Tibial artery (tissue), 4 donors: ENCODE data around the gene ZNF208.

ENCODE experiments used
- DNase-seq, 2 donors: peaks; one replicate each; pipeline ENCODE4 v3.0.0-alpha.2; 2019
- H3K27ac ChIP-seq, 2 donors: fragments of 200-600 bp; sonication (generic) in 1 of 2; 1 replicate in 1 of 2; 2 replicates in 1 of 2; pipeline ENCODE4 v1.5.1; 2018 to 2019; ENCODE audit warnings: mild to moderate bottlenecking in 1 of 2
- H3K27me3 ChIP-seq, 2 donors: fragments of 200-600 bp; sonication (generic) in 1 of 2; one replicate each; pipeline versions ENCODE4 v1.5.1 to v1.6.0; 2016 to 2019
- H3K36me3 ChIP-seq, 3 donors: fragments of 200-600 bp; sonication (generic) in 2 of 3; one replicate each; pipeline ENCODE4 v1.5.1; 2016 to 2019; ENCODE audit warnings: mild to moderate bottlenecking in 2 of 3
- H3K4me1 ChIP-seq, 4 donors: fragments of 200-600 bp; sonication (generic) in 2 of 4; 1 replicate in 3 of 4; 2 replicates in 1 of 4; pipeline ENCODE4 v1.5.1; 2016 to 2019
- H3K4me3 ChIP-seq, 2 donors: fragments of 200-600 bp; sonication (generic) in 1 of 2; 1 replicate in 1 of 2; 2 replicates in 1 of 2; pipeline ENCODE4 v1.5.1; 2018 to 2019; ENCODE audit warnings: mild to moderate bottlenecking in 2 of 2
- H3K9me3 ChIP-seq, 3 donors: fragments of 200-600 bp; sonication (generic) in 1 of 3; one replicate each; pipeline ENCODE4 v1.5.1; 2016 to 2019
- intact Hi-C: fragments of 100-400 bp; cut with DNase I; formaldehyde crosslinking; loops from one replicate; pipeline ENCODE4 v1.15.0; 2023; ENCODE audit warnings: low total_unique reads
- TF ChIP-seq, protein P1 (sequence below), 2 experiments: fragments of 200-600 bp in 1 of 2; fragments of 450-650 bp in 1 of 2; IDR thresholded peaks; one replicate each; pipeline ENCODE4 v1.5.1; 2017 to 2019; ENCODE audit warnings: antibody characterized with exemption in 2 of 2, mild to moderate bottlenecking in 1 of 2, moderate library complexity in 1 of 2

The ZNF208 gene

DNA sequence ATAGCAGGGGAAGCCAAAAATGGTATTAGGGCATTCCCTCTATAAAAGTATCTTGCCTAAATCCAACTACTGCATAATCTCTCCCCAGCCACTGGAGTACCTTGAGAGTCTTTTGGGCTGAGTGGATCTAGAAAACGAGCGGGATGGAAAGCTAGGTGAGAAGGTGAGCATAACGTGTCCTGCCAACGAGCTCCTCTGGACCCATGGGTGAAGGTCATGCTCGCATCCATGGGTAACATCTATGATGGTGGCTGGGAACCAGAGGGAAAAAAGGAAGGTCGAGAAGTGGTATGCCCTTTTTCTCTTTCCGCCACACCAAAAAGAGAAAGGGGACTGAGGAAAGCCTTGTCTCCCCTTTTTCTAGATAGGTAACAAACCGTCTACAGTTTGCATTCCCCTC is 63.0 kb downstream of the ZNF208 start:
- Histone ChIP-seq H3K36me3 (no peaks in the 10 kb centered on the region), H3K4me3 (no peak overlapping the region), H3K27ac (no peak overlapping the region), H3K9me3 (peaks cover 6 to 73% (median 69%) of the 10 kb centered on the region in 3 donors), H3K27me3 (no peaks in the 10 kb centered on the region), H3K4me1 (no peaks in the 10 kb centered on the region)
- intact Hi-C loops = no loop called here
- DNase-seq = no peak
- TF ChIP-seq, protein P1, sequence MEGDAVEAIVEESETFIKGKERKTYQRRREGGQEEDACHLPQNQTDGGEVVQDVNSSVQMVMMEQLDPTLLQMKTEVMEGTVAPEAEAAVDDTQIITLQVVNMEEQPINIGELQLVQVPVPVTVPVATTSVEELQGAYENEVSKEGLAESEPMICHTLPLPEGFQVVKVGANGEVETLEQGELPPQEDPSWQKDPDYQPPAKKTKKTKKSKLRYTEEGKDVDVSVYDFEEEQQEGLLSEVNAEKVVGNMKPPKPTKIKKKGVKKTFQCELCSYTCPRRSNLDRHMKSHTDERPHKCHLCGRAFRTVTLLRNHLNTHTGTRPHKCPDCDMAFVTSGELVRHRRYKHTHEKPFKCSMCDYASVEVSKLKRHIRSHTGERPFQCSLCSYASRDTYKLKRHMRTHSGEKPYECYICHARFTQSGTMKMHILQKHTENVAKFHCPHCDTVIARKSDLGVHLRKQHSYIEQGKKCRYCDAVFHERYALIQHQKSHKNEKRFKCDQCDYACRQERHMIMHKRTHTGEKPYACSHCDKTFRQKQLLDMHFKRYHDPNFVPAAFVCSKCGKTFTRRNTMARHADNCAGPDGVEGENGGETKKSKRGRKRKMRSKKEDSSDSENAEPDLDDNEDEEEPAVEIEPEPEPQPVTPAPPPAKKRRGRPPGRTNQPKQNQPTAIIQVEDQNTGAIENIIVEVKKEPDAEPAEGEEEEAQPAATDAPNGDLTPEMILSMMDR (IDR thresholded peaks at IDR 0.05) = no peak

DNA sequence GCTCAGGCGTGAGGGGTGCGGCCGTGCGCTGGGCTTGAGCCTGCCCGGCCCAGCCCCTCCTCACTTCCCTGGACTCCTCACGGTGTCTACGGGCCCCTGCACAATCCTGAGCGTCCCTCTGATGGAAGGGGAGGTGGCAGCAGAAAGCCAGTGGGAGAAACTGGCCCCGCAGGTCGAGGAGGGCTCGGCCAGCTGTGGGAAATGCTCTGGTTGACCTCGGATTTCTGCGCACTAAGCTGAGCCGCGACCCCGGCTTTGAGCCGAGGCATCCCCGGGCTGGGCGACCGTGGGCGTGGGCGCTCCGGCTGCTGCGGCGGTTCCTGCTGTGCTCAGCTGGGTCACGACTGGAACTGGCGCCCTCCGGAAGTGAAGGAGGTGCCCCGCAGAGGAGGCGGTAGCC is 70.1 kb downstream of the ZNF208 start:
- H3K36me3 ChIP-seq = no peaks in the 10 kb centered on the region
- no peaks in the 10 kb centered on the region for H3K27me3 ChIP-seq
- TF ChIP-seq, protein P1 (IDR thresholded peaks at IDR 0.05) = no peak
- intact Hi-C loops = no loop called here
- H3K9me3 ChIP-seq = peaks cover 0 to 31% (median 21%) of the 10 kb centered on the region in 3 donors
- no peak overlapping the region for H3K4me3 ChIP-seq
- H3K27ac ChIP-seq = no peak overlapping the region
- DNase-seq = no peak
- no peaks in the 10 kb centered on the region for H3K4me1 ChIP-seq

DNA sequence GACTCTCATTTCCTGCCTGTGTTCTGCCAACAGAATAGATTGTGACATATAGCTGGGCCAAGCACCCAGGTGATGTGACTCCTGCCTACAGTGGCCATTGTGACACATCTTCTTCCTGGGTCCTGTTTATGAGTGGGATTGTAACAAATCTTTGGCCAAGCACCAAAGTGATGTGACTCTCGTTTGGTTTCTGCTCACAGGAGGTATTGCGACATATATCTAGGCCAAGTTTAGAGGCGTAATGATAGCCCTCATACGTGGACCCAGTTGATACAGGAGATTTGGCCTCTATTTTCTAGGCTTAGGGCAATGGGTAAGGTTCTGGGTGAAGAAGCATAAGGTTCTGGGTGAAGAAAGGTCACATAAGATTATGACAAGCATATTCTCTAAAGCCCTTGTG is 76.2 kb downstream of the ZNF208 start:
- Histone ChIP-seq H3K36me3 (no peaks in the 10 kb centered on the region), H3K4me1 (no peaks in the 10 kb centered on the region), H3K27ac (no peak overlapping the region), H3K27me3 (no peaks in the 10 kb centered on the region), H3K9me3 (peaks cover 0 to 11% (median 0%) of the 10 kb centered on the region in 3 donors), H3K4me3 (no peak overlapping the region)
- DNase-seq = no peak
- TF ChIP-seq, protein P1 (IDR thresholded peaks at IDR 0.05) = no peak
- intact Hi-C loops = no loop called here

- no peaks in the 10 kb centered on the region for H3K36me3 ChIP-seq
- no peaks in the 10 kb centered on the region for H3K27me3 ChIP-seq
- no peaks in the 10 kb centered on the region for H3K4me1 ChIP-seq
- no peak for DNase-seq
- TF ChIP-seq, protein P1 (IDR thresholded peaks at IDR 0.05) = no peak
- peaks cover 0 to 8% (median 0%) of the 10 kb centered on the region in 3 donors for H3K9me3 ChIP-seq
- no peak overlapping the region for H3K4me3 ChIP-seq
- H3K27ac ChIP-seq = no peak overlapping the region
- intact Hi-C loops = no loop called here
Measured at GRCh38 chr19:21934131-21934530, 76.6 kb downstream of the ZNF208 start.

GRCh38 chr19:21922276-21922675 is 88.5 kb downstream of the ZNF208 start:
- H3K4me3 ChIP-seq = no peak overlapping the region
- TF ChIP-seq, protein P1 (IDR thresholded peaks at IDR 0.05) = no peak
- no peaks in the 10 kb centered on the region for H3K27me3 ChIP-seq
- H3K4me1 ChIP-seq = no peaks in the 10 kb centered on the region
- intact Hi-C loops = loop anchor here (5.0 kb wide), 1 partner anchor 250 kb away; no protein-coding TSS in a partner anchor
- no peak for DNase-seq
- no peak overlapping the region for H3K27ac ChIP-seq
- H3K36me3 ChIP-seq = no peaks in the 10 kb centered on the region
- H3K9me3 ChIP-seq = peaks cover 0 to 20% (median under 1%) of the 10 kb centered on the region in 3 donors

DNA sequence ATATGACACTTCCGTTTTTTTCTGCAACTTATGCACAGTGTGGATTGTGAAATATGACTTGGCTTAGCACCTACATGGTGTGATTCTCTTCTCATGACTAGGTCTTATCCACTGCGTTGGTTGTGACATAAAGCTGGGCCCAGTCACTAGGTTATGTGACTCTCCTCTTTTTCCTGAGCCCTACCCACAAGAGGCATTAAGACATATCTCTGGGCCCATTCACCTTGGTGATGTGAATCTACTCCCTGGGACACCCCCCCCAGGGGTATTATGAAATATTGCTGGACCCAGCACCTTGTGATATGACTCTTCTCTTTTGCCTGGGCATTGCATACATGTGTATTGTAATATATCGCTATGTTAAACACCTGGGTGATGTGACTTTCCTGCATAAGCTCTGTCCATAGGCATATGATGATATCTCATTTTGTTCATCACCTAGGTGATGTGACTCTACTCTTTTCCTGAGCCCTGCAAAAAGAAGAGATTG is 89.0 kb downstream of the ZNF208 start:
- H3K4me3 ChIP-seq = no peak overlapping the region
- TF ChIP-seq, protein P1 (IDR thresholded peaks at IDR 0.05) = no peak
- H3K27me3 ChIP-seq = no peaks in the 10 kb centered on the region
- DNase-seq = no peak
- no peaks in the 10 kb centered on the region for H3K4me1 ChIP-seq
- H3K27ac ChIP-seq = no peak overlapping the region
- intact Hi-C loops = loop anchor here (5.0 kb wide), 1 partner anchor 251 kb away; no protein-coding TSS in a partner anchor
- peaks cover 0 to 23% (median 4%) of the 10 kb centered on the region in 3 donors for H3K9me3 ChIP-seq
- no peaks in the 10 kb centered on the region for H3K36me3 ChIP-seq
